Subcutaneous adipose tissue (tissue), 4 donors: ENCODE measurements around the gene FNBP1L. TPM values are rescaled to one million over a fixed set of nuclear protein-coding genes. Genes with fewer than 3 reads are reported as not detected.

ENCODE experiments used
- total RNA-seq, 4 donors: library from RNA; depleted of rRNA; stranded (reverse); fragments of >200 nt; gene quantifications; one replicate each; pipeline ENCODE4 v1.1.0, GENCODE V29; 2016
- TF ChIP-seq, protein P1 (sequence below): fragments of 450-650 bp; IDR thresholded peaks from one replicate; pipeline ENCODE4 v1.5.1; 2016; ENCODE audit warnings: low read depth, mild to moderate bottlenecking, control low read depth, antibody characterized with exemption, moderate library complexity

FNBP1L gene
- total RNA-seq, 4 donors from 2014 or later: 30.1 to 53.1 (median 38.6) TPM

DNA sequence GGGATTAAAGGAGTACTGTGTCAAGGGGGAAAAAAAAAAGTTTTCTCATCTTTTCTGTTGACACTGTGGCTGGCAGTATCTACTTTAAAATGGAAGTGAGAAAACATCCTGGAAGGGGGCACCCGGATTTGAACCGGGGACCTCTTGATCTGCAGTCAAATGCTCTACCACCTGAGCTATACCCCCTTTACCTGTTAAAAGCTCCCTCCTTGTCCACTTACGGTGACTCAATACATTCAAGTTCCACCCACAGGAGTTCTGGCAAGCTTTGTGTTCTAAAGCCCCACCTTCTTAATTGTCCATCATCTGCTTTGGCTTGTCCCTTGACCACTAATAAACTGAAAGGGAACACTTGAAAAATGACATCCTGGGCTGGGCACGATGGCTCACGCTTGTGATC is 68.2 kb downstream of the FNBP1L start:
- TF ChIP-seq, protein P1, sequence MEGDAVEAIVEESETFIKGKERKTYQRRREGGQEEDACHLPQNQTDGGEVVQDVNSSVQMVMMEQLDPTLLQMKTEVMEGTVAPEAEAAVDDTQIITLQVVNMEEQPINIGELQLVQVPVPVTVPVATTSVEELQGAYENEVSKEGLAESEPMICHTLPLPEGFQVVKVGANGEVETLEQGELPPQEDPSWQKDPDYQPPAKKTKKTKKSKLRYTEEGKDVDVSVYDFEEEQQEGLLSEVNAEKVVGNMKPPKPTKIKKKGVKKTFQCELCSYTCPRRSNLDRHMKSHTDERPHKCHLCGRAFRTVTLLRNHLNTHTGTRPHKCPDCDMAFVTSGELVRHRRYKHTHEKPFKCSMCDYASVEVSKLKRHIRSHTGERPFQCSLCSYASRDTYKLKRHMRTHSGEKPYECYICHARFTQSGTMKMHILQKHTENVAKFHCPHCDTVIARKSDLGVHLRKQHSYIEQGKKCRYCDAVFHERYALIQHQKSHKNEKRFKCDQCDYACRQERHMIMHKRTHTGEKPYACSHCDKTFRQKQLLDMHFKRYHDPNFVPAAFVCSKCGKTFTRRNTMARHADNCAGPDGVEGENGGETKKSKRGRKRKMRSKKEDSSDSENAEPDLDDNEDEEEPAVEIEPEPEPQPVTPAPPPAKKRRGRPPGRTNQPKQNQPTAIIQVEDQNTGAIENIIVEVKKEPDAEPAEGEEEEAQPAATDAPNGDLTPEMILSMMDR: no peak

DNA sequence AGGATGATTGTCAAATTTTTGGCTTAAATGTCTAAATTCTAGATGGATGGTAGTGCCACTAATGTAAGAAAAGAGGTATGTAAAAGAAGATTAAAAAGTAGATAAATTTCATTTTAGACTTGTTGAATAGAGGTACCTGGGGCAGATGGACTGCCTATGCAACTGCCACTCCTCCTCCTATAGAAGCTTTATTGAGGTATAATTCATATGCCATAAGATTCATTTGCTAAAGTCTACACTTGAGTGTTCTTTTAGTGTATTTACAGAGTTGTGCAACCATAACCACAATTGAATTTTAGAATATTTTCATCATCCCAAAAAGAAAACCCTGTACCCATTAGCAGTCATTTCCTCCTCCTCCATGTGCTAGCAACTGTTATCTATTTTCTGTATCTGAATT is 70.6 kb downstream of the FNBP1L start:
- TF ChIP-seq, protein P1: no peak

DNA sequence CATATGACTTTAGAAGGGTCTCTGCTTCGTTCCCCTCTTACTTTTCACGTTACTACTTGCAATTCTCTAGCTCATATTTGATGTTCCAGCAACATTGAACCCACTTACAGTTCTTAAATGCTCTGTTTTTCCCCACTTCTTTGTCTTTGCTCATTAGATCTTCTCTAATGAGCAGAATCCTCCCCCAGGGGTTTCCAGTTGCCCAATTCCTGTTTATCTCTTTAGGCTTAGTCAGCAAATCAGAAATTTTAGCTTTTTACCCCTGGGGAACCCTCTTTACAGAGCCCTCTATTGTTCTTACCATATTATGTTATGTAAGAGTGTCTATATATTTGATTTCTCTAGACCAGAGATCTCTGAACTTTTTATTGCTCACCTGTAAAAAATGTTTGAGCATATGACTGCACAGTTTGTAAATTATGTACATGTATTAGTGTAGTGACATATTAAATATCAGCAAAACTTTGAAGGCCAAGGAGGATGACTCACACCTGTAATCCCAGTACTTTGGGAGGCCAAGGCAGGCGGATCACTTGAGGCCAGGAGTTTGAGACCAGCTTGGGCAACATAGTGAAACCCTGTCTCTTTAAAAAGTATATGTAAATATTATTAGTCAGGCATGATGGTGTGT is 71.4 kb downstream of the FNBP1L start:
- TF ChIP-seq, protein P1: no peak

DNA sequence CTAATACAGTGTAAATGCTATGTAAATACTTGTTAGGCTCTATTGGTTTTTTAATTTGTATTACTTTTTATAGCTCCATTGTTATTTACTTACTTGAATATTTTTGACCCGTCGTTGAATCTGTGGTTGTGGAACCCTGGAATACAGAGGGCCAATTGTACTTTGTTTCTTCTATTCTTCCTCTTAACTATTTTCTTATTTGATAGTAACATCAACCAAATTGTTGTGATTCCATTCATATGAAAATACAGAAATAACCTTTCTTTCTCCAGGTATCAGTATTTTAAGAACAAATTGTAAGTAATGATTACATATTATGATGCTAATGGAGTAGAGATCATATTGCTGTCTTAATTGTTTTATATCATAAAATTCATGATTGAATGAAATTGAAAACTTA is 73.7 kb downstream of the FNBP1L start:
- TF ChIP-seq, protein P1: no peak

DNA sequence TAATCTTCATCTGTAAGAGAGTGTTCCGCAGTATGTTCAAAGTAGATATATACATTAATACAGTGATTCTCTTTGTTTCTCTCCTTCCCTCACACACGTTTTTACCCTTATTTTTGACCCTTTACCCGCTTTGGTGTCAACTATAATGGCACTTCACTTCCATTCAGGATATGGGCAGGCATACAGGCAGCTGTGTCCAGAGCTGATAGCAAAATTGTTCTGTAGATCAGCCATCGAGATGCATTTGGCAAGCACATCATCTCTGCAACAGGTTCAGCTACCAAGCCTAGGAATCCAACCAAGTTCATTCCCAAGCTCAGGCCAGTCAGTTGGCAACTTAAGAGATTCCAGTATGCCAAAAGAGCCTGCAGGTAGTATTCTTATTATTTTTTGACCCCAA is 74.8 kb downstream of the FNBP1L start:
- TF ChIP-seq, protein P1: no peak

DNA sequence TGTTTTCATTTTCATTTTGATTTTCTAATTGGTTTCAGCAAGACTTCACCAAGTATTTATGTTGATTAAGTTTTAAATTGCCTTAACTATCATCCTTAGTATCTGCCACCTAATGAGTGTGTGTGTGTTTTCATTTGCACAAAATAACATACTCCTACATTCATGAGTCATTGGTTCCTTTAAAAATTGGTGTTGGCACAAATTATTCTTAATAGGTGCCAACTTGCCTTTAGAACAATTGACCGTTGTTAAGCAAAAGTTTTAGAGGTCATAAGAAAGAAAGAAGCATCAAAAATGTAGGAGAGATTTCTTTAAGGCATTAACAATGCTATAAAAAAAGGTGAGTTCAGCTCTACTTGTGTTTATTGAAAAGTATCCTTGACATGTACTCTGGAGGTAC is 77.5 kb downstream of the FNBP1L start:
- TF ChIP-seq, protein P1: no peak

DNA sequence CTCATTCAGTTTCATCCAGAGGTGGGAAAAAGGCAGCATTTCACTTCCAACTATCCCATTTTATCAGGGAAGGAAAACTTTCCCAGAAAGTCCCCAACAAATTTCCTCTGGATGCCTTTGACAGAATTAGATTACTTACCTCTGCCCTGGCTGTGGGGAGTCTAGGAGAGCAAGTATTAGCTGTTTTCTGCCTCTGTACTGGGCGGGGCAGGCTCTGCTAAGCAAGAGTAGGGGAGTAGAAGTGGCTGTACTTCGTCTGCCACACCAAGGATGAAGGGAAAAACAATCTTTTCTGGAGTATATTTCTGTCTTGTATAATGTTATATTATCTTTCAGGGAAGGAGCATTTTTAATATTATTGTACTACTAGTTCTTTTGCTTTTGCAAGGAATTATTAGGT is 78.5 kb downstream of the FNBP1L start:
- TF ChIP-seq, protein P1: no peak
